ENCODE results near the gene TRPV5. TPM values are rescaled to one million over a fixed set of nuclear protein-coding genes. Genes with fewer than 3 reads are reported as not detected.
"Not testable (repeated sequence)": the region's sequence is repeated elsewhere in the genome, so short reads cannot be mapped to it uniquely, and the experiment has no call there.

TRPV5 gene
- 1.5 TPM for polyA plus RNA-seq (ENCODE audit: insufficient read length)
- long read RNA-seq, donor 1 = 0 reads
- long read RNA-seq, donor 2 = 0 reads
- long read RNA-seq, donor 3 = 0 reads
- long read RNA-seq, donor 4 = 0 reads
- long read RNA-seq, donor 5 = 0 reads
- long read RNA-seq, donor 6 = 0 reads
- long read RNA-seq, donor 7 = 0 reads
- long read RNA-seq, donor 8 = 0 reads

- DNase-seq = no peak
Measured at GRCh38 chr7:142933624-142934023, at the start of gene TRPV5. TRPV5 (minus strand) TSS chr7:142933746; CDS start chr7:142933459, 287 bp downstream.

- DNase-seq = not testable (repeated sequence)
Measured at GRCh38 chr7:142978402-142978801, 44.9 kb upstream of the TRPV5 start.

DNA sequence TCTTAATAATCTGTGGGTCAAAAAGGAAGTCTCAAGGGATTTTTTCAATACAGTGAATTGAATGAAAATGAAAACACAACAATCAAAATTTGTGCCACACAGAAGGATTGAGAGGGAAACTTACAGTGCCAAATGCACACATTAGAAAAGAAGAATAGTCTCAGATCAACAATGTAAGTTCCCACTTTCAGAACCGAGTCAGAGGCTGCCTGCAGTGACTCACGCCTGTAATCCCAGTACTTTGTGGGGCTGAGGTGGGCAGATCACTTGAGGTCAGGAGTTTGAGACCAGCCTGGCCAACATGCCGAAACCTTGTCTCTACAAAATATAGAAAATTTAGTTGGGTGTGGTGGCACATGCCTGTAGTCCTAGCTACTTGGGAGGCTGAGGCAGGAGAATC is 41.1 kb upstream of the TRPV5 start:
- no peak for DNase-seq

DNA sequence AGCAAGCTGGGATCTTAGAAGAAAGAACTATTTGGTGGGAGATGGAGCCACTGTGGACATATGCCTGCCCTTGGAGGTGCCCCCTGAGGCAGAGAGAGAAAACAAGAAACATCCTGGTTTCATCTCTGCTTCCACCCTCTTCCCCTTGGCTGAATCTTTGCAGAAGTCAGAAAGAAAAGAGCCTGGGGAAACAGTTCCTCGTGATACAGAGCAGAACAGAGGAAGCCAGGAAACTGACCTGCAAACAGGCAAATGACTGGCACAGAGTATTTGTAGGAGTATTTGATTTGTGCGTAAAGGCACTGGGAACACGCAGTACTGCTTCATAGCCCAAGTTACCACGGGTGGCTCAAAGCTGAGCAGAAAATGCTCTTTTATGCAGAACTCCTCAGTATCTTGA is 35.6 kb upstream of the TRPV5 start:
- no peak for DNase-seq

DNA sequence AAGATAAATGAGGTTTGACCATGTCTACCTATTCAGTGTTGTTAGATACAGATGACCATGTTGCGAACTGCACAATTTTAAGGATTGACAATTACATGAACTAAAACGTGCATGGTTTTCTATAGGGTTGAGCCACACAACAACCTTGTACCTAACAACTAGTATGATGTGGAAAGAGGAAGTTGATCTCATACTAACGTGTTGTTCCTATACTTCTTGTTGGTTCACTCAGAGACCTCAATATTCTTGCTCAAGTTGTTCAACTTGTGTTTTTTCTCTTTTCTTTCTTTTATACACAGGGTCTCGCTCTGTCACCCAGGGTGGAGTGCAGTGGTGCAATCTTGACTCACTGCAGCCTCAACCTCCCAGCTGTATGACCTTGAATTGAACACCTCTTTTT is 34.7 kb upstream of the TRPV5 start:
- DNase-seq = no peak

GRCh38 chr7:142964502-142965246 is 31.1 kb upstream of the TRPV5 start:
- no peak for DNase-seq

- no peak for DNase-seq
Measured at GRCh38 chr7:142963993-142964392, 30.4 kb upstream of the TRPV5 start.

- DNase-seq = peak; percentile 18
Measured at GRCh38 chr7:142962991-142963390, 29.4 kb upstream of the TRPV5 start.

DNA sequence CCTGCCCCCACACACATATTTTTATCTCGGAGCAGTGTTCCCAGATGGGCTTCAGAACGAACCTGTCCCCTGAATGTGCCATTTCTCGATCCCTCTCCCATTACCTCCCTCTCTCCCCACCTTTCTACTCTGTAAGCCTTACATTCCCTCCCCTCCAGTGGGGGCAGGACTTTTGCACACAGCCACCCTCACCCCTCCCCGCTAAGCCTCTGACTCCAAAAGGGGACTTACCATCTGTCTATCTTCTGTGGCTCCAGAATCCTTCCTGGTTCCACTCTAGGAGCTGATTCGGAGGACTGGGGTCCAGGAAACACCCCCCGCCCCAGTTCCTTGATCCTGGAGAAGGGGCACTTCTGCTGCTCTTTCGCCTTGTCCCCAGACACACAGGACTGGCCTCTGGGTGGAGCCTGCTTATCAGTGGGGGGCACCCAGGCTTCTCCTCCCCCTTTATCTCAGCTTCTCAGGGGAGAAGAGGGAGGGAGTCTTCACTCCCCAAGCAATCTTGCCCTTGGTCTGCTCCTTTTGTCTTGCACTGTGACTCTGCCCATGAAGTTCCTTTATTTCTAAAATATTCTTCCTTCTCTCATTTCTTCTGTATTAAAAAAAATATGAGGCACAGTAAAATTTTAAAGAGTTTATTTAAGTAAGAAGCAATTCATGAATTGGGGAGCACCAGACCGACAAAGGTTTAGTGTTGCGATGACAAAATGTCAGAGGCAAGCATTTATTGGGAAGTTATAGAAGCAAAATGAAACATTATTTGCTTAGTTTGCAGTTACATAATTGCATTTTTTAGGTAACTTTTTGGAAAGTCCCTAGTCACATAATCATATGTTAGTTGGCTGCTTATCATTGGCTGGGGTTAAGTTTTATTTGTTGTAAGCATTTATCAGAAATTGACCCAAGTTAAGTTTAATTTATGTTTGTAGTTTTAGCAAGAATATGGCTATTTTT is 28.7 kb upstream of the TRPV5 start, which contains the start of gene KEL:
TSS of gene KEL (minus strand) at position 391 of the 954 bp plus-strand sequence. CDS start at position 234, 157 bp downstream.
- no peak for DNase-seq

GRCh38 chr7:142961595-142961972 is 28.0 kb upstream of the TRPV5 start:
- no peak for DNase-seq

- DNase-seq = no peak
Measured at GRCh38 chr7:142960955-142961512, 27.5 kb upstream of the TRPV5 start.

GRCh38 chr7:142959202-142959601 is 25.7 kb upstream of the TRPV5 start:
- DNase-seq = no peak

- no peak for DNase-seq
Measured at GRCh38 chr7:142957723-142958122, 24.2 kb upstream of the TRPV5 start.

DNA sequence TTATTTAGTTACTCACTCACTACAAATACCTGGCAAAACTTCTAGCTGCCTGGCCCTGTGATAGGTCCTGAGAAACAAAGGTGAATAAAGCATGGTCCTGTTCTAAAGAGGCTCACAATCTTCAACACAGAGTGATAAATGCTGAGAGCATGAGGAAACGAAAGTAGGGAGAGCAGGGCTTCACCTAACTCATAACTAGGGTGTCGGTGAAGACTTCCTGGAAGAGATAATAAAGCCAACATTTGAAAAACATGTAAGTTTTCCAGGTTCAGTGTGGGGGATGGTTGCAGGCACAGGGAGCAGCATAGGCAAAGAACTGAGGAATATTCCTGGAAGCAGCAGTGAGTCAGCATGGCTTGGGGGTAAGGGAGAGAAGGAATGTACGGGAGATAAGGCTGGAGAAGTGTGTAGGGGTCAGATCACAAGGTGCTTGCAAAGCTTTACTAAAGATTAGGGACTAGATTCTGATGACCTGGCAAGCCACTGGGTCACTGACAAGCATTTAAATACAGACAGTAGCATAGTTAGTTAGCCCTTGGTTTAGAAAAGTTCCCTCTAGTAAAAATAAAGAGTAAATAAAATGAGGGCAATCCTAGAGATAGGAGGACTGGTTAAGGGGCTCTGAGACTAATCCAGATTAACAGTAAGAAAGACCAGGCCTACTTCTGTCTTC is 23.5 kb upstream of the TRPV5 start:
- DNase-seq = no peak

GRCh38 chr7:142954680-142955268 is 21.2 kb upstream of the TRPV5 start:
- DNase-seq = no peak

DNA sequence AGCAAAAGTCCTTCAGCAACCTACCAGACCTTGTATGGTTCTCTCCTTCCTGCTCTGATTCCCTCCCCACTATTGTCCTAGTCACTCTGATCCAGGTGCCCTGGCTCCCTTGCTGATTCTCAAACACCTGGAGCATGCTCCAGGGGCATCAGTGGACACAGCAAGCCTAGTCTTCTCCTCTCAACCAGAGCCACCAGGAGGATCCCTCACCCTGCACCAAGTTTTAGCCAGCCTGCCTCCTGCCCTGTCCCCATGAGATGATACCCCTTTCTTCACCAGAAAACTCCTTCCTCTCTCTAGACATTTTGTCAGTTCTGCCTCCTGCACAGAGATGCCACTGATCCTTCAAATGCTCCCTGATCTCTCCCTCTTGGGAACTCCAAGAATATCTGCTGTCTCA is 16.7 kb upstream of the TRPV5 start:
- no peak for DNase-seq

DNA sequence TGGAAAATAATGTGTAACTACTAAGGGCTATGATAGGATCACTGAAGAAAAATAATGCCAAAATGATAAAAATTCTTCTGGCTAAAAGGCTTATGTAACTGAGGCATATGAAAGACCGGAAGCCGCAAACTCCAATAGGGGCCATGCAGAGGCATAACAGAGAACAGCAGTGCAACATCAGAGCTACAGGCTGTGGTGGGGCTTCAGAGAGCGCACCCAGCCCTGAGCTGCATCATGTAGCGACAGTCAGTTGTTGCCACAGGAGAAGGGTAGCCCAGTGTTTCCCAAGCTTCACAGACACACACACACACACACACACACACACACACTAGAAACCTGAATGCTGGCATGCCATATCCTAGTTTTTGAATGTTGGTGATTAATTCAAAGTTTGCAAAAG is 15.1 kb upstream of the TRPV5 start:
- no peak for DNase-seq

DNA sequence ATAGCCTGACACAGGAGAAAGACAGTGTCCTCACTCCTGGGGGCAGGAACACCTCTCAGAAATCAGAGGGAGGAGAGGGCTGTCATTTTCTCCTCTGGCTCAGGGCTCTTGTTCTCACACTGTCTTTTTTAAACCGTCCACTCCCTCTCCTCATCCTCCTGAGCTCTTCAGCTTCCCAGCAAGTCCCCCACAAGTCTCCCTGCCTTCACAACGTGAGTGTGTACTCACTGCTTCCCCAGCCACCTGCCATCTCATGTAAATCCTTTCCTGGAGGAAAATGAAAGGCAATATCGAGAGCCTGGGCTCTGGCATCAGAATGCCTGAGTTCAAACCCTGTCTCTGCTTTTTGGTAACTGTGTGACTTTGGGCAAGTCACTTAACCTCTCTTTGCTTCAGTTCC is 11.5 kb upstream of the TRPV5 start:
- no peak for DNase-seq

DNA sequence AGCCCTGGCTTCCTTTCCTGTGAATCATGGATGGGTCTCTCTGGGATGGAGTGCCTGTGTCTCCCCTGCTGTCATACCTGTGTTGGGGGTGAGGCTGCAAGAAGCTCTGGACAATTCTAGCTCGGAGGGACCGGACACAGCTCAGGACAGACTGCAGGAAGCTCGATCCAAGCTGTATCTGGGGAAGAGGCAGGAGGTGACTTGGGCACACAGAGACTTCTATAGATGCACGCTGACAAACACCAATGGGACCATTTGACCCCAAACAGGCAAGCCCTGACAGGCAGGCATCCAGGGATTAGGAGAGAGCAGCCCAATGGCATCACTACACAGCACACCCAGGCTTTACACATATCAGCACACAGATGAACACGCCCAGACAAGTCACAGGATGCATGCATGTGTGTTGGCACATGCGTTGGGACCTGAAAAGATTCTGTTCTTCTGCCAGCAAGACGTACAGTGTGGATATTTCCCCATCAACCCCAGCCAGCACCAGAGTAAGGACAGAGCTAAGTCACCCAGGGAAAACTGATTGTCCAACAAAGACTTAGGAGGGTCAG is 10.2 kb upstream of the TRPV5 start:
- no peak for DNase-seq

DNA sequence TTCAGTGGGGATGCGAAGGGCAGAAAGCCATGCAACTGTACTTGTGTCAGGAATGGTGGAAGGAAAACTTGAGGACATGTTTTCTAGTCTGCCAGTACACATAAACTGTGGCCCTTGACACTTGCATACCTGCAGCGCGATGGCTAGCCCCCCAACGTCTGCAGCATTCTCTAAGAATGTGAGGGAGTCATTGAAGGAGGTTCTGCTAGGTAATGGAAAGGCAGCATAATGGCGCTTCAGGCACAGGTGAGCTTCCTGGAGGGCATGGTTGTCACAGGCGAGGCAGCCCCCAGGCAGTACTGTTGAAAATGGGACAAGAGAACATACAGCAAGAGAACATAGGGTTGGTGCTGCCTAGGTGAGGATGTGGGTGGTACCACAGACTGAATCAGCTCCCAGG is 9.2 kb upstream of the TRPV5 start:
- no peak for DNase-seq

DNA sequence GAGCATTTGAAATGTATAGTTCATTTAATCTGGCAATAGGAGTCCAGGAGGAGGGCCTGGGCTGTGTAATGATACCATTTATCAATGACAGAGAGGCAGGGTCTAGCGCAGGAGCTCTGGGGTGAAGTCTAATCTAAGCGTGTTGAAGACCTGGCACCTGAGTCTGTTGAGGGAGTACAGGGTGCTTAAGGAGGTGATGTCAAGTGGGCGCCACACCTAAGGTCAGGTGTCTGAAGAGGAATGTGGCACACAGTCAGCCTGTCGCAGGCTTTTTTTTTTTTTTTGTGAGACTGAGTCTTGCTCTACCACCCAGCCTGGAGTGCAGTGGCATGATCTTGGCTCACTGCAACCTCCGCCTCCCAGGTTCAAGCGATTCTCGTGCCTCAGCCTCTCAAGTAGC is 8.0 kb upstream of the TRPV5 start:
- DNase-seq = no peak

All from left kidney (tissue), 8 donors.